Prostate gland (tissue), 2 donors: ENCODE results near the gene RNF224.
A peak's percentile ranks its signal among the peaks of the same experiment; 100 is the strongest.

Source experiments
- POLR2A ChIP-seq: fragments of 450-650 bp; IDR thresholded peaks from one replicate; pipeline ENCODE4 v1.6.1; 2016; ENCODE audit warnings: antibody characterized with exemption, mild to moderate bottlenecking
- POLR2AphosphoS5 ChIP-seq: sonication (generic); formaldehyde crosslinking; IDR thresholded peaks from one replicate; pipeline ENCODE4 v1.6.1; 2017; ENCODE audit warnings: antibody characterized with exemption
- TF ChIP-seq, protein P1 (sequence below), 4 experiments: fragments of 200-600 bp in 2 of 4; fragments of 450-650 bp in 2 of 4; sonication (generic) in 2 of 4; IDR thresholded peaks; 1 replicate in 3 of 4; 2 replicates in 1 of 4; pipeline ENCODE4 v1.5.1; 2016 to 2019; ENCODE audit warnings: antibody characterized with exemption in 4 of 4, mild to moderate bottlenecking in 2 of 4, moderate library complexity in 2 of 4

DNA sequence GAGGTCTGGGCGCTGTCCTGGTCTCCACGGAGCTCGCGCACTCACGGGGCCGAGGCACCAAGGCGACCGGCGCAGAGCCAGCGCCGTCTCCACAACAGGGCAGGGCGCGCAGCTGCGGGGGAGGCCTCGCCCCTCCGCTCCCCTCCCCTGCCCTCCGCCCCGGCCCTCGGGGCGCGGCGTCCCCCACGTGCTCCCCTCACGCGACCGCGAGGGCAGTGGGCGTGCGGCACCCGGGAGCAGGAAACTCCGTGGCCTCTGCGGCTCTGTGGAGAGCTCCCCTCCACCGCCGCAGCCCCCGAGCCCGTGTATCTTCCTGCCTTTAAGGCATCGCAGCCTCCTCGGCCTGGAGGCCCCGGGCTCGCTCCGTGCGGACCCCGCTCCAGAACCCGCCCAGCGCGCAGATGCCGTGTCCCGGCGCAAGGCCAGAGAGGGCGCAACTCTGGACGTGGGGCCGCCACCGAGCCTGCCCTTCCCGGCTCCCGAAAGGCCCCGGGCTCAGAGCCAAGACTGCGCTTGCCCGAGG lies 13.1 kb downstream of the RNF224 start:
- TF ChIP-seq, protein P1, sequence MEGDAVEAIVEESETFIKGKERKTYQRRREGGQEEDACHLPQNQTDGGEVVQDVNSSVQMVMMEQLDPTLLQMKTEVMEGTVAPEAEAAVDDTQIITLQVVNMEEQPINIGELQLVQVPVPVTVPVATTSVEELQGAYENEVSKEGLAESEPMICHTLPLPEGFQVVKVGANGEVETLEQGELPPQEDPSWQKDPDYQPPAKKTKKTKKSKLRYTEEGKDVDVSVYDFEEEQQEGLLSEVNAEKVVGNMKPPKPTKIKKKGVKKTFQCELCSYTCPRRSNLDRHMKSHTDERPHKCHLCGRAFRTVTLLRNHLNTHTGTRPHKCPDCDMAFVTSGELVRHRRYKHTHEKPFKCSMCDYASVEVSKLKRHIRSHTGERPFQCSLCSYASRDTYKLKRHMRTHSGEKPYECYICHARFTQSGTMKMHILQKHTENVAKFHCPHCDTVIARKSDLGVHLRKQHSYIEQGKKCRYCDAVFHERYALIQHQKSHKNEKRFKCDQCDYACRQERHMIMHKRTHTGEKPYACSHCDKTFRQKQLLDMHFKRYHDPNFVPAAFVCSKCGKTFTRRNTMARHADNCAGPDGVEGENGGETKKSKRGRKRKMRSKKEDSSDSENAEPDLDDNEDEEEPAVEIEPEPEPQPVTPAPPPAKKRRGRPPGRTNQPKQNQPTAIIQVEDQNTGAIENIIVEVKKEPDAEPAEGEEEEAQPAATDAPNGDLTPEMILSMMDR (IDR thresholded peaks at IDR 0.05): no peak
- TF ChIP-seq POLR2A: no peak
- peak; percentile 4 for TF ChIP-seq POLR2AphosphoS5
